Measurements from ENCODE around the gene R3HCC1L. TPM values are rescaled to one million over a fixed set of nuclear protein-coding genes. Genes with fewer than 3 reads are reported as not detected.

The R3HCC1L gene
- total RNA-seq, 4 donors from 2014 or later: 12.1 to 23.6 (median 16.7) TPM

DNA sequence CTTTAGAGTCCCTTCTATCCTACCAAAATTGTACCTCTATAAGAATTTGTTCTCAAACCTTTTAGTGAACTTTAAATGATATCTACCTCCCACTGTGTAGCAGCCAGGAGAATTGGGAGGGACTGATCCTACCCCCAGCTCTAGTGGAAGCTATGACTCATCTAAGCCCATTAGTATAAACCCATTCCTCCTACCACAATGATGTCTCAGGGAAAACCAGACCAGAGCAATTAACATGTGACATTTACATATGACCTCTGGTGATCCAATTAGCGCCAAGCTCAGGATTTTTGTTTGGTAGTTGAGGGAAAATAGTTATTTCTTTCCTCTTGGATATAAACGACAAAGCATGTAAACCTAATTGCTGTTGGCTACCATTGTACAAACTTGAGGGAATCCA, 33.1 kb upstream of the R3HCC1L start:
- H3K4me3 ChIP-seq (ENCODE audit: low read depth, poor library complexity, severe bottlenecking): no peak overlapping the region
- TF ChIP-seq, protein P1, sequence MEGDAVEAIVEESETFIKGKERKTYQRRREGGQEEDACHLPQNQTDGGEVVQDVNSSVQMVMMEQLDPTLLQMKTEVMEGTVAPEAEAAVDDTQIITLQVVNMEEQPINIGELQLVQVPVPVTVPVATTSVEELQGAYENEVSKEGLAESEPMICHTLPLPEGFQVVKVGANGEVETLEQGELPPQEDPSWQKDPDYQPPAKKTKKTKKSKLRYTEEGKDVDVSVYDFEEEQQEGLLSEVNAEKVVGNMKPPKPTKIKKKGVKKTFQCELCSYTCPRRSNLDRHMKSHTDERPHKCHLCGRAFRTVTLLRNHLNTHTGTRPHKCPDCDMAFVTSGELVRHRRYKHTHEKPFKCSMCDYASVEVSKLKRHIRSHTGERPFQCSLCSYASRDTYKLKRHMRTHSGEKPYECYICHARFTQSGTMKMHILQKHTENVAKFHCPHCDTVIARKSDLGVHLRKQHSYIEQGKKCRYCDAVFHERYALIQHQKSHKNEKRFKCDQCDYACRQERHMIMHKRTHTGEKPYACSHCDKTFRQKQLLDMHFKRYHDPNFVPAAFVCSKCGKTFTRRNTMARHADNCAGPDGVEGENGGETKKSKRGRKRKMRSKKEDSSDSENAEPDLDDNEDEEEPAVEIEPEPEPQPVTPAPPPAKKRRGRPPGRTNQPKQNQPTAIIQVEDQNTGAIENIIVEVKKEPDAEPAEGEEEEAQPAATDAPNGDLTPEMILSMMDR (IDR thresholded peaks at IDR 0.05): no peak
- no peak for TF ChIP-seq POLR2A (IDR thresholded peaks at IDR 0.05)
- 82 to 85% methylated on average over 2 of the region's 2 CpGs for WGBS, 2 donors
- no peak for DNase-seq (ENCODE audit: low spot score in 2 of 2)
- intact Hi-C loops (cut with DNase I; ENCODE audit: low total_unique reads): no loop called here

DNA sequence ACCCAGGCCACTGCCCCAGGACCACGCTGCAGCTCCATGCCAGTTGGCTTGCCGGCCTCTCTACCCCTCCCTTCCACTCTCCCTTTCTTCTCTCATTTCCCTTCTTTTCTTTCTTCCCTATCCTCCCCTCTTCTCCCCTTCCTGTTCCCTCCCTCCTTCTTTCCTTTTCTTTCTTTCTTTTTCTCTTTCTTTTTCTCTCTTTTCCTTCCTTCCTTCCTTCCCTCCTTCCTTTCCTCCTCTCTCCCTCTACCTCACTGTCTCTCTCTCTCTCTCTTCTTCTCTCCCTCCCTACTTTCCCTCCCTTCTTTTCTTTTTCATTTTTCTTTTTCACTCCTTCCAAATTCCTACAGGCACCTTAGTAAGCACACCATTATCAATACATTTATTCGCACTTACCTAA, 30.3 kb upstream of the R3HCC1L start:
- 75 to 82% methylated on average over 3 of the region's 3 CpGs for WGBS, 2 donors
- intact Hi-C loops (cut with DNase I; ENCODE audit: low total_unique reads): no loop called here
- H3K4me3 ChIP-seq (ENCODE audit: low read depth, poor library complexity, severe bottlenecking): no peak overlapping the region
- no peak for TF ChIP-seq POLR2A (IDR thresholded peaks at IDR 0.05)
- TF ChIP-seq, protein P1 (IDR thresholded peaks at IDR 0.05): no peak
- DNase-seq (ENCODE audit: low spot score in 2 of 2): no peak

DNA sequence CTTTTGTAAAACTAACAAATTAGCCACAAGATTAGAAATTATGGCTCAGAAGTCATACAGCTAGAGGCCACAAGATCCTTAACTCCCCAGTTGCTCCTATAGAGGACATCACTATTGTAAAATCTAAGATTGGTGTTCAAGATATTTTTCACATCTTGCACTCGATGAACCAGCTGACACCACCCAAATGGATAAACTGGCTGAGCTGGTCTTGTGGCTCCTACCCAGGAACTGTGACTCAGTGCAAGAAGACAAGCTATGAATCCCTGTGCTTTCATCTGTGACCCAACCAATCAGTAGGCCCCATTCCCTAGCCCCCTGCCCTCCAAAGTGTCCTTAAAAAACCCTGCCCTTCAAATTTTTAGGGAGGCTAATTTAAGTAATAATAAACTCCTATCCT, 27.9 kb upstream of the R3HCC1L start:
- DNase-seq (ENCODE audit: low spot score in 2 of 2): no peak
- 29 to 58% methylated on average over 1 of the region's 1 CpG for WGBS, 2 donors
- TF ChIP-seq, protein P1 (IDR thresholded peaks at IDR 0.05): no peak
- TF ChIP-seq POLR2A (IDR thresholded peaks at IDR 0.05): no peak

DNA sequence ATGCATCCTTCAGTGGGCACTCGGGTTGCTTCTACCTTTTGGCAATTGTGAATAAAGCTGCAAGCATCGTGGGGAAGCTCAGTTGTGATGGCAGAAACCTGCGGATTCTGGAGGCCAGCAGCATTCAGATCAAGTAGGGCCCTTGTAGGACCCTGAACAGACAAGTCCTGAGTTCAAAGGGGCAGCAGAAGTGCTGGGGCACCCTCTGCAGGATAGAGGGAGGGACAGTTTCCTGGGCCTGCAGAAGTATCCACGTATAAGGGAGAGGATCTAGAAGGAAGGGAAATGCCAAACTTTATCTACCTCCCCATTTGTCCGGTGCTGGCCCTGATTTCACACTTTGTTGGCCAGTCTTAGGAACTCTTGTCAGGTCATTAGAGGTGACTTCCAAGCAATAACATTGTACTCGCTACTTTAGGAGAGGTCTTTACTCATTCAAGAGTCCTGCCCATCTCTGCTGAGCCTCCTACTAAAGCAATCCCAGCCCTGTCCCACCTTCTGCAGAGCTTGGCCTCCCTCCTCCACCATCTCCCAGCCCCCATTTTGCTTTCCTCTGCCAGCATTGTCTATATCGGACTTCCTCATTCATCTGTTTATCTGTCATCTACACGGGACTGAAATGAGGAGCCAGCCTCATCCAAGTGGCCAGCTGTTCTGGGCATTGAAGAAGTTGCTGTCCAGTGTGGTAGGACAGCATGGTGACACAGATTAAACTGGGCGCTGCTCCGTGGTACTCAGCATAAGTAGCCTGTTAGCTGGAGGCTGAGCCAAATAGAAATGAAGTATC, 26.6 kb upstream of the R3HCC1L start:
- no peak for TF ChIP-seq POLR2A (IDR thresholded peaks at IDR 0.05)
- TF ChIP-seq, protein P1 (IDR thresholded peaks at IDR 0.05): no peak

More for the DNA sequence above, 27.9 kb upstream of the R3HCC1L start:
- intact Hi-C loops (cut with DNase I; ENCODE audit: low total_unique reads): no loop called here
- no peak overlapping the region for H3K4me3 ChIP-seq (ENCODE audit: low read depth, poor library complexity, severe bottlenecking)

DNA sequence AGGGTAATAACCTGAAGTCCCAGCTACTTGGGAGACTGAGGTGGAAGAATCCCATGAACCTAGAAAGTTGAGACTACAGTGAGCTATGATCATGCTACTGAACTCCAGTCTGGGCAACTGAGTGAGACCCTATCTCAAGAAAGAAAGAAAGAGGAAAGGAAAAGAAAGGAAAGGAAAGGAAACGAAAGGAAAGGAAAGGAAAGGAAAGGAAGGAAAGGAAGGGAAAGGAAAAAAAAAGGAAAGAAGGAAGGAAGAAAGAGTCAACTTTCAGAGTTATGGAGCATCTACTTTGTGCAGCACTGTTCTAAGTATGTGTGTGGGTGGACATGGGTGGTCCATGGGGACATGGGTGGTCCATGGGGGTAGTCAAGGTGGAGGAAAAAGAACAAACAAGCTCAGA, 24.1 kb upstream of the R3HCC1L start:
- WGBS, 2 donors: 56 to 62% methylated on average over 1 of the region's 1 CpG
- no peak overlapping the region for H3K4me3 ChIP-seq (ENCODE audit: low read depth, poor library complexity, severe bottlenecking)
- no peak for TF ChIP-seq POLR2A (IDR thresholded peaks at IDR 0.05)
- TF ChIP-seq, protein P1 (IDR thresholded peaks at IDR 0.05): no peak
- intact Hi-C loops (cut with DNase I; ENCODE audit: low total_unique reads): no loop called here
- no peak for DNase-seq (ENCODE audit: low spot score in 2 of 2)

More for the DNA sequence above, 26.6 kb upstream of the R3HCC1L start:
- WGBS, 2 donors: 71 to 75% methylated on average over 10 of the region's 10 CpGs
- no peak overlapping the region for H3K4me3 ChIP-seq (ENCODE audit: low read depth, poor library complexity, severe bottlenecking)
- intact Hi-C loops (cut with DNase I; ENCODE audit: low total_unique reads): no loop called here
- DNase-seq (ENCODE audit: low spot score in 2 of 2): no peak

Data from lower leg skin (tissue), 4 donors.